Measurements from ENCODE around the gene SPATA12. TPM values are rescaled to one million over a fixed set of nuclear protein-coding genes. Genes with fewer than 3 reads are reported as not detected.

Gene SPATA12
- total RNA-seq, 4 donors from 2014 or later: 0.21 to 2.9 TPM; not detected in 2

DNA sequence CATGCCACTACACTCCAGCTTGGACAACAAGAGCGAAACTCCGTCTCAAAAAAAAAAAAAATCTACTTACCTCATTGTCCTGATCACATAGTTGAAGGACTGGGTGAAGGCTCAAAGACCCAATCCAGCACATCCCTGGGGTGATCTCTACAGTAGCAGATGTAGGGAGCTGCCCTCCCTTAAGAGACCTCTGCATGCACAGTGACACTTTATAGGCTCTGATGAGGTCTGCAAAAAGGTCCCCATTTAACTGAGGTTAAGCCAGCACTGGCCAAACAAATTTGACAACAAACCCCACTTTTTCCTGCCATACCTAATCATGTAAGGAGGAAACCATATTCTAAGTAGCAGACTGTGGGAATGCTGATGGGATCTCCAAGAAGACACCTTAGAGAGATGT lies 31.1 kb upstream of the SPATA12 start:
- Histone ChIP-seq H3K9me3 (no peaks in the 10 kb centered on the region), H3K4me3 (no peak overlapping the region), H3K4me1 (no peaks in the 10 kb centered on the region), H3K36me3 (no peaks in the 10 kb centered on the region), H3K27ac (no peak overlapping the region), H3K27me3 (no peaks in the 10 kb centered on the region)
- no peak for TF ChIP-seq POLR2A (IDR thresholded peaks at IDR 0.05)
- intact Hi-C loops (cut with DNase I; ENCODE audit: low total_unique reads): no loop called here
- no peak for DNase-seq

- intact Hi-C loops (cut with DNase I; ENCODE audit: low total_unique reads): no loop called here
- no peak overlapping the region for H3K4me3 ChIP-seq
- DNase-seq: no peak
- H3K9me3 ChIP-seq: no peaks in the 10 kb centered on the region
- H3K36me3 ChIP-seq: no peaks in the 10 kb centered on the region
- H3K27me3 ChIP-seq: no peaks in the 10 kb centered on the region
- no peak overlapping the region for H3K27ac ChIP-seq
- TF ChIP-seq CTCF (IDR thresholded peaks at IDR 0.05) (no peak), POLR2A (IDR thresholded peaks at IDR 0.05) (no peak)
- H3K4me1 ChIP-seq: no peaks in the 10 kb centered on the region
Measured at GRCh38 chr3:57029924-57030323, 30.5 kb upstream of the SPATA12 start.

DNA sequence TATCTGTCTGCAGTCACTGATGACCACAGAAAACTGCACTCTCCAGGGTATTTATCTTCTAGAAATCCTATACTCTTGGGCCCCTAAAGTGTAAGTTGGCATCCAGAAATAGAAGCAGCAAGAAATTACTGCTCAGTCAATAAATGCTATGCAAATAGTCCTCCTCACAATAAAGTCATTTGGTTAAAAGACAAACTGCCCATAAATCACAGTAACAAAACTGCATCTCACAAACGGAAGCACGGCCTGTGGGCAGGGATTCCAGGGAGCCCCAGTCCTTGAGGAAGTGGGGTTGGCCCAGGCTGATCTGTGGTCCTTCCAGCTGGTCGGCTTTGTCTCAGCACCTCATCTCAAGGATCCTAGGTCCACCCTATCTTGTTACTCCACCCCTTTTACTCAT lies 29.7 kb upstream of the SPATA12 start:
- Histone ChIP-seq H3K36me3 (no peaks in the 10 kb centered on the region), H3K4me3 (no peak overlapping the region), H3K27ac (no peak overlapping the region), H3K9me3 (no peaks in the 10 kb centered on the region), H3K4me1 (no peaks in the 10 kb centered on the region), H3K27me3 (no peaks in the 10 kb centered on the region)
- no peak for TF ChIP-seq CTCF (IDR thresholded peaks at IDR 0.05)
- no peak for TF ChIP-seq POLR2A (IDR thresholded peaks at IDR 0.05)
- DNase-seq: no peak
- intact Hi-C loops (cut with DNase I; ENCODE audit: low total_unique reads): no loop called here

DNA sequence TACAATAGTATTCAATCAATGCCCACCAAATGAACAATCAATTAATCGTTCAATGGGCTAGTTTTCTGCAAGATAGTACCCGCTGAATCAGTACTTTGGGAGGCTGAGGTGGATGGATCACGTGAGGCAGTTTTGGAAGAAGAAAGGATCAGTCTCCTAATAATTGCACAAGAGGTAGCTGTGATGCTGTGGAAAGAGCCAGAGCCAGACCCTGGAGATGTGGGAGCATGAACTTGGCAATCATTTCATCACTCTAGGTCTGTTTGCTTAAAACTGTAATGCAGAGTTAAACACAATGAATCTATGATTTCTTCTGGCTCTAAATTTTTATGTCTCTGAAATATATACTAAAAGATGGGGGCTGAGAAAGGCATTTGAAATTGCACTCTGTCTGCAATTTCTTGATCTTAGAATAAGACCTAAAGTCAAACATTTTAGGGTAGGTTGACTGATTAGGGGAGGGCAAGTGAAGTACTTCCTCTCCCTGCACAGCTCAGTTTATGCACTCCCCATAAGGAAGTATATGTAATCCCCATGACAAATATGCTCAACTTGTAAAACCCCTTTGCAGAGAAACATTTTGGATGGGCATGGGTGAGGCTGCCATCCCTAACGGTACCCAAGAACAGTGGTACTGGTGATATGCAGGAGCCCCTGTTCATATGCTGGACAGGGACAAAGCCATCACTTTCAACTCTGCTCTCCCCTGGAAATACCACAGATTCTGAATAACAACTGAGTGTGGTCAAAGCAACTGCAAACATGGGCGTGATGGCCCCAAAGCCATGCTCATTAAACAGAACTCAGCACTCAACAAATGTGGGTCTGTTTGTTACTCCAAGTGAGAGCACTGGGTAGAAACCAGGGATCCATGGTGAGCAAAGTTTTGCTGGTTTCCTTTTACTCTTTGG lies 28.6 kb upstream of the SPATA12 start:
- no peak overlapping the region for H3K27ac ChIP-seq
- H3K36me3 ChIP-seq: no peaks in the 10 kb centered on the region
- H3K4me1 ChIP-seq: no peaks in the 10 kb centered on the region
- intact Hi-C loops (cut with DNase I; ENCODE audit: low total_unique reads): no loop called here
- no peak for TF ChIP-seq CTCF (IDR thresholded peaks at IDR 0.05)
- no peak for TF ChIP-seq POLR2A (IDR thresholded peaks at IDR 0.05)
- DNase-seq: no peak
- H3K9me3 ChIP-seq: no peaks in the 10 kb centered on the region
- H3K27me3 ChIP-seq: no peaks in the 10 kb centered on the region
- no peak overlapping the region for H3K4me3 ChIP-seq

DNA sequence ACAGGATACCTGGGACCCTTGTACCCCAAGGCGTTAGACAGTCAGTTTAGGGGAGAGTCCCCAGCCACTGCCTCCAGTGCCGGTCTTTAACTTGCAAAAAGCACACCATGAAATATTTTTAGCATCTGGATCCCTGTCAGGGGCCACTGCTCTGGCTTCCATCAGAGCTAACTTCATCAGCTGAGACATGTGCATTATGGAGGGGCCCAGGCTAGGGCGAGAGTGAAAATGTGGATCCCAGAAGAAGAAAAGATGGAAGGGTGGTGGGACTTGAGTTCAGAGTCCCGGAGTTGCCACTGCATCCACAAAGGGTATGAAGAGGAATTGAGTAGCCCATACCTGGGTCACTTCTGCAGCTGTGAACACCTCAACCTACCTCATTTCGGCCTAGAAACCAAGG lies 23.5 kb upstream of the SPATA12 start:
- no peaks in the 10 kb centered on the region for H3K4me1 ChIP-seq
- no peaks in the 10 kb centered on the region for H3K36me3 ChIP-seq
- H3K27ac ChIP-seq: no peak overlapping the region
- DNase-seq: no peak
- H3K27me3 ChIP-seq: no peaks in the 10 kb centered on the region
- H3K9me3 ChIP-seq: no peaks in the 10 kb centered on the region
- intact Hi-C loops (cut with DNase I; ENCODE audit: low total_unique reads): no loop called here
- H3K4me3 ChIP-seq: no peak overlapping the region
- TF ChIP-seq CTCF (IDR thresholded peaks at IDR 0.05): no peak
